ENCODE measurements around the gene SLF2. TPM values are rescaled to one million over a fixed set of nuclear protein-coding genes. Genes with fewer than 3 reads are reported as not detected.

Gene SLF2
- total RNA-seq, 2 donors from 2014 or later = 25.3 to 77.8 TPM

DNA sequence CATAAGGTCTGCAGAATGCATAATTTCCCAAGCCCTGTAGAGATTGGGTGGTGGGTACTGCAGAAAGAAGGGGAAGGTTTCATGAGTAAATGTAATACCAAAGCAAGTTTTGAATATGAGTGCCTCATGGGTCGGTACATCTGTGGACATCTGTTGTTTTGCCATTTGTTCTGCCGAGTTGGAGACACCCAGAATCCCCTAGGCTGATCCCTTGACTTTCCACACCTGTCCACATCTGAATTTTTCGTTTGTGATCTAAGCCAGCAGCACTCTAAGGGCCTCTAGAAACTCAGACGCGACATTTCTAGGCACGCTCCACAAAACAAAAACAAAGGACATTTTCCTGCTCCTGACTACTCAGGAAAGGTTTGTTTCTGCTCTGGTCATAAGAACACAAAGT is 11.7 kb upstream of the SLF2 start:
- no peak for DNase-seq (ENCODE audit: low spot score)

DNA sequence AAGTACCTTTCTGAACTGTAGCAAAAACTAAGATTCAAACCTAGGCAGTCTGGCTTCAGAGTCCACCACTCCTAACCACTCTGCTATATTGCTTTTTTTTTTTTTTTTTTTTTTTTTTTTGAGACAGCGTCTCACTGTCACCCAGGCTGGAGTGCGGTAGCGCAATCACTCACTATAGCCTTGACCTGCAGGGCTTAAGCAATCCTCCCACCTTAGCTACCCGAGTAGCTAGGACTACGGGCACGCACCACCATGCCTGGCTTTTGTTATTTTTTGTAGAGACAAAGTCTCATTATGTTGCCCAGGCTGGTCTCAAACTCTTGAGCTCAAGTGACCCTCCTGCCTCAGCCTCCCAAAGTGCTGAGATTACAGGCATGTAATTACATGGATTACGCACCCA is 10.1 kb upstream of the SLF2 start:
- DNase-seq (ENCODE audit: low spot score) = no peak
- 87% methylated on average over 7 of the region's 7 CpGs for WGBS
- Histone ChIP-seq H3K4me1 (replicated peaks) (no peaks in the 10 kb centered on the region), H3K27ac (no peak overlapping the region), H3K36me3 (no peaks in the 10 kb centered on the region), H3K9me3 (no peaks in the 10 kb centered on the region), H3K4me3 (no peak overlapping the region), H3K27me3 (replicated peaks; ENCODE audit: insufficient read depth) (no peaks in the 10 kb centered on the region)
- intact Hi-C loops (cut with DNase I) = no loop called here
- TF ChIP-seq POLR2A (IDR thresholded peaks at IDR 0.05) (no peak), POLR2AphosphoS5 (IDR thresholded peaks at IDR 0.05) (no peak)
- TF ChIP-seq, protein P1, sequence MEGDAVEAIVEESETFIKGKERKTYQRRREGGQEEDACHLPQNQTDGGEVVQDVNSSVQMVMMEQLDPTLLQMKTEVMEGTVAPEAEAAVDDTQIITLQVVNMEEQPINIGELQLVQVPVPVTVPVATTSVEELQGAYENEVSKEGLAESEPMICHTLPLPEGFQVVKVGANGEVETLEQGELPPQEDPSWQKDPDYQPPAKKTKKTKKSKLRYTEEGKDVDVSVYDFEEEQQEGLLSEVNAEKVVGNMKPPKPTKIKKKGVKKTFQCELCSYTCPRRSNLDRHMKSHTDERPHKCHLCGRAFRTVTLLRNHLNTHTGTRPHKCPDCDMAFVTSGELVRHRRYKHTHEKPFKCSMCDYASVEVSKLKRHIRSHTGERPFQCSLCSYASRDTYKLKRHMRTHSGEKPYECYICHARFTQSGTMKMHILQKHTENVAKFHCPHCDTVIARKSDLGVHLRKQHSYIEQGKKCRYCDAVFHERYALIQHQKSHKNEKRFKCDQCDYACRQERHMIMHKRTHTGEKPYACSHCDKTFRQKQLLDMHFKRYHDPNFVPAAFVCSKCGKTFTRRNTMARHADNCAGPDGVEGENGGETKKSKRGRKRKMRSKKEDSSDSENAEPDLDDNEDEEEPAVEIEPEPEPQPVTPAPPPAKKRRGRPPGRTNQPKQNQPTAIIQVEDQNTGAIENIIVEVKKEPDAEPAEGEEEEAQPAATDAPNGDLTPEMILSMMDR (IDR thresholded peaks at IDR 0.05) = no peak

More for the DNA sequence above, 11.7 kb upstream of the SLF2 start:
- Histone ChIP-seq H3K4me1 (replicated peaks) (no peaks in the 10 kb centered on the region), H3K36me3 (no peaks in the 10 kb centered on the region), H3K27ac (no peak overlapping the region), H3K27me3 (replicated peaks; ENCODE audit: insufficient read depth) (no peaks in the 10 kb centered on the region), H3K9me3 (no peaks in the 10 kb centered on the region), H3K4me3 (no peak overlapping the region)
- 66% methylated on average over 6 of the region's 6 CpGs for WGBS
- intact Hi-C loops (cut with DNase I) = no loop called here
- no peak for TF ChIP-seq POLR2A (IDR thresholded peaks at IDR 0.05)

DNA sequence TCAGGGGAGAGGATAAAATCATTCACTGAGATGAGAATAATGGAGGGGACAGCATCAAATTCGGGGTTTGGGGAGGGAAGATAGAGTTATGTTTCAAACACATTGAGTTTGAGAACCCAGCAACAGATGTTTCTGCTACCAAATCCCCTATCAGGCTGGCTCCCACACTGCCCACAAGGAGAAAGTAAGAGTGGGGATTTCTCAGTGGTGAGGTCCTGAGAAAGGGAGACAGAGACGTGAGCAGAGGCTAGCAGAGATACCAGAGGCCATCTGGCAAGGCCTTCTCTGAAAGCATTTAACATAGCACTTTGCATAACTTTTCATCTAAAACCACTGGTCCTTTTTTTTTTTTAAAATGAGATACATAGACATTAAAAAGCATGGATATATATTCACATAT is 7.8 kb upstream of the SLF2 start:
- H3K36me3 ChIP-seq = no peaks in the 10 kb centered on the region
- DNase-seq (ENCODE audit: low spot score) = no peak
- TF ChIP-seq POLR2A (IDR thresholded peaks at IDR 0.05) (no peak), POLR2AphosphoS5 (IDR thresholded peaks at IDR 0.05) (no peak)
- TF ChIP-seq, protein P1 (IDR thresholded peaks at IDR 0.05) = no peak
- WGBS = 67% methylated on average over 2 of the region's 2 CpGs
- no peaks in the 10 kb centered on the region for H3K27me3 ChIP-seq (replicated peaks; ENCODE audit: insufficient read depth)
- no peaks in the 10 kb centered on the region for H3K4me1 ChIP-seq (replicated peaks)
- intact Hi-C loops (cut with DNase I) = no loop called here
- H3K27ac ChIP-seq = no peak overlapping the region
- H3K4me3 ChIP-seq = no peak overlapping the region
- H3K9me3 ChIP-seq = no peaks in the 10 kb centered on the region

DNA sequence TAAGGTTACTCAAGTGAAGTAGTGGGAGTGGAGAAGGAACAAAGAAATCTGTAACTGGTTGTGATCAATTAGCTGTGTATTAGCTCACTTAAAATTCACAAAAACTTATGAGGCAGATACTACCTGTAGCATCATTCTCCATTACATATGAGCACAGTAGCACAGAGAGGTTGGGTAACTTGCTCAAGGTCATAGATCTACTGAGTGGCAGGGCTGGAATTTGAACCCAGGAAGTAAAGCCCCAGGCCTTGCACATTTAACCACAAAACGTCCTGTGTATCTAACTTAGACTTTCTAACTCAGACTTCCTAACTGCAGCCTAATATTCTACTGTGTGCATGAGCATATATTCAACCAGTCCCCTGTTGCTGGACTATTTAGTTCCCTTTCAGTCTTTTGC is 5.6 kb upstream of the SLF2 start:
- Histone ChIP-seq H3K4me3 (no peak overlapping the region), H3K36me3 (no peaks in the 10 kb centered on the region), H3K4me1 (replicated peaks) (peaks cover 4% of the 10 kb centered on the region), H3K27ac (no peak overlapping the region), H3K27me3 (replicated peaks; ENCODE audit: insufficient read depth) (no peaks in the 10 kb centered on the region), H3K9me3 (no peaks in the 10 kb centered on the region)
- no peak for DNase-seq (ENCODE audit: low spot score)
- TF ChIP-seq POLR2A (IDR thresholded peaks at IDR 0.05) (no peak), POLR2AphosphoS5 (IDR thresholded peaks at IDR 0.05) (no peak)
- TF ChIP-seq, protein P1 (IDR thresholded peaks at IDR 0.05) = no peak
- intact Hi-C loops (cut with DNase I) = no loop called here
- 46% methylated on average over 1 of the region's 1 CpG for WGBS

DNA sequence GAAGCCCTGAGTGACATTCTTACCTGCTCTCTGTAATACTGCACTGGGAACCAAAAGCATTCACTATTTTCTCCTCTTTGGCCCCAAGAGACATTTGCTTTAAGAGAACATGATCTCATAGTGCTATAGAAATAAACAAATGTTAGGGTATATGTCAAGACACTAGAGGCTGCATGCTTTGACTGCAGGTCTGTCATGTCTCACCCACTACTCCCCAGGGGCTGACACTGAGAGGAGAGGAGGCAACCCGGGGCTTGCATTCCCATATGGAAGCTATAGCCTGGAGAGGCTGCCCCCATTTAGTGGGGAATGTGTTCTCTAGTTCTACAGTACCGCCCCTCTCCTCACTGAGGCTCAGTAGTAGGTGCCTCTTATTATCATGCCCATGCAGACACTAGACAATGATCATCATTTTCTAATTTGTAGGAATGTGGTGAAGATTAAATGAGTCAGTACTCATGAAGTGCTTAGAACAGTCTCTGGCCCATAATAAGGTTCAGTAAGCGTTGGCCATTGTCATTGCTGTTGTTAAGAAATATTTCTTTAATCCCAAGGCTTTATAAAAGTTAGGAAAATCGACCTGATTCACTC is 4.9 kb upstream of the SLF2 start:
- H3K4me3 ChIP-seq = no peak overlapping the region
- H3K9me3 ChIP-seq = no peaks in the 10 kb centered on the region
- intact Hi-C loops (cut with DNase I) = no loop called here
- H3K27me3 ChIP-seq (replicated peaks; ENCODE audit: insufficient read depth) = no peaks in the 10 kb centered on the region
- whole genome bisulfite sequencing = 78% methylated on average over 4 of the region's 4 CpGs
- H3K4me1 ChIP-seq (replicated peaks) = peaks cover 6% of the 10 kb centered on the region
- no peaks in the 10 kb centered on the region for H3K36me3 ChIP-seq
- TF ChIP-seq POLR2AphosphoS5 (IDR thresholded peaks at IDR 0.05) (no peak), POLR2A (IDR thresholded peaks at IDR 0.05) (no peak)
- TF ChIP-seq, protein P1 (IDR thresholded peaks at IDR 0.05) = no peak
- no peak for DNase-seq (ENCODE audit: low spot score)
- H3K27ac ChIP-seq = no peak overlapping the region

Data from prostate gland (tissue), 2 donors.